OCI-LY3 (cell line): ENCODE data around the gene FLII.

Source experiments
- EZH2phosphoT487 ChIP-seq: fragments of 200-600 bp; shearing (Covaris generic); IDR thresholded peaks from 2 replicates; pipeline ENCODE4 v1.6.1; 2018; ENCODE audit warnings: antibody characterized with exemption, mixed run types, low read depth
- TF ChIP-seq, protein P1 (sequence below): fragments of 200-600, 300-600 bp; sonication (generic); IDR thresholded peaks from 2 replicates; pipeline ENCODE4 v1.5.1; 2014; ENCODE audit warnings: antibody characterized with exemption, low read length, low read depth

DNA sequence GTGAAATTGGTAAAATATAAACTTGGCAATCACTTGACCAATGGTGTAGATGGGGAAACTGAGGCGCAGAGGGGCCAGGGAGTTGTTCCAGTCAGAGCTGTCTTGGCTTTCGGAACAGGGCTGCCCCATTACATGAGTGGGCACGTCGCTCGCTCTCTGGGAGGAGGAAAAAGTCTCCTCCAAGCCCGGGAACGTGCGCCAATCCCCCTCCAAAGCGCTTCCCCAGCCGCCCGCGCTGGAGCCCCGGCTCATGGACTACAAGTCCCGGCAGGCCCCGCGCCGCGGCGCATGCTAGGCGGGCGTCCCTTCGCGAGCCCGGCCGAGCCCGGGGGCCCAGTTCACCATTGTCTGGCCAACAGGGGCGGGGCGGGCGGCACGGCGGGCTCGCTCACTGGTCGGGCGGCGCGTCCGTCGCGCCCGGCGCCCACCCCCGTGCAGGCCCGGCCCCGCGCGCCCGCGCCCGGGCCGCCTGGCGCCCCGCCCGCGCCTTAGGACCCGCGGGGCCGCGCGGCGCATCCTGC is 33.4 kb downstream of the FLII start, which contains the start of gene LLGL1:
- TF ChIP-seq, protein P1, sequence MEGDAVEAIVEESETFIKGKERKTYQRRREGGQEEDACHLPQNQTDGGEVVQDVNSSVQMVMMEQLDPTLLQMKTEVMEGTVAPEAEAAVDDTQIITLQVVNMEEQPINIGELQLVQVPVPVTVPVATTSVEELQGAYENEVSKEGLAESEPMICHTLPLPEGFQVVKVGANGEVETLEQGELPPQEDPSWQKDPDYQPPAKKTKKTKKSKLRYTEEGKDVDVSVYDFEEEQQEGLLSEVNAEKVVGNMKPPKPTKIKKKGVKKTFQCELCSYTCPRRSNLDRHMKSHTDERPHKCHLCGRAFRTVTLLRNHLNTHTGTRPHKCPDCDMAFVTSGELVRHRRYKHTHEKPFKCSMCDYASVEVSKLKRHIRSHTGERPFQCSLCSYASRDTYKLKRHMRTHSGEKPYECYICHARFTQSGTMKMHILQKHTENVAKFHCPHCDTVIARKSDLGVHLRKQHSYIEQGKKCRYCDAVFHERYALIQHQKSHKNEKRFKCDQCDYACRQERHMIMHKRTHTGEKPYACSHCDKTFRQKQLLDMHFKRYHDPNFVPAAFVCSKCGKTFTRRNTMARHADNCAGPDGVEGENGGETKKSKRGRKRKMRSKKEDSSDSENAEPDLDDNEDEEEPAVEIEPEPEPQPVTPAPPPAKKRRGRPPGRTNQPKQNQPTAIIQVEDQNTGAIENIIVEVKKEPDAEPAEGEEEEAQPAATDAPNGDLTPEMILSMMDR: no peak
- TF ChIP-seq EZH2phosphoT487: no peak
